B cell (primary cell): Measurements from ENCODE around the gene S100G. TPM values are rescaled to one million over a fixed set of nuclear protein-coding genes. Genes with fewer than 3 reads are reported as not detected.

ENCODE experiments used
- ATAC-seq: fragments of 200-7000 bp; cut with Tn5 transposase; one replicate; pipeline ENCODE4 v1.10.0; 2021; ENCODE audit warnings: low read depth, mild to moderate bottlenecking, moderate number of reproducible peaks, moderate library complexity
- CTCF ChIA-PET: fragments of 350-600 bp; sonication (Branson Sonifier 250); formaldehyde crosslinking; loops from one replicate; lab custom pipeline; 2021; ENCODE audit warnings: antibody characterized with exemption, inconsistent platforms; lab: Charles Lee
- POLR2A ChIA-PET: fragments of 350-600 bp; sonication (Branson Sonifier 250); formaldehyde crosslinking; loops from one replicate; lab custom pipeline; 2021; ENCODE audit warnings: antibody characterized with exemption; lab: Charles Lee
- DNase-seq: peaks from one replicate; pipeline ENCODE4 v3.0.0; 2013
- H2AFZ ChIP-seq: 2 replicates; pipeline ENCODE4 v1.6.1; 2012; ENCODE audit warnings: mild to moderate bottlenecking, low read depth, low read length; ENCODE audit not compliant: insufficient read depth, poor library complexity, severe bottlenecking
- H3K27ac ChIP-seq, 2 donors: 1 replicate in 1 of 2; 2 replicates in 1 of 2; pipeline ENCODE4 v1.5.1; 2012 to 2013; ENCODE audit warnings: low read length in 2 of 2, mild to moderate bottlenecking in 2 of 2, moderate library complexity in 1 of 2
- H3K27me3 ChIP-seq, 4 experiments: fragments of 200-600 bp in 1 of 4; sonication (generic) in 1 of 4; replicated peaks in 1 of 4; 1 replicate in 2 of 4; 2 replicates in 2 of 4; pipeline versions ENCODE4 v1.6.1 to v1.7.0; 2013 to 2016; ENCODE audit warnings: low read length in 3 of 4, mild to moderate bottlenecking in 2 of 4, mixed read lengths in 1 of 4, moderate library complexity in 1 of 4; ENCODE audit not compliant: insufficient read depth in 4 of 4, control insufficient read depth in 3 of 4; ENCODE audit errors: control extremely low read depth in 1 of 4
- H3K36me3 ChIP-seq, 2 experiments: replicated peaks in 1 of 2; 1 replicate in 1 of 2; 2 replicates in 1 of 2; pipeline versions ENCODE4 v1.6.1 to v1.7.1; 2013; ENCODE audit warnings: low read length in 1 of 2; ENCODE audit not compliant: insufficient read depth in 2 of 2, control insufficient read depth in 1 of 2; ENCODE audit errors: control extremely low read depth in 1 of 2, extremely low read depth in 1 of 2
- H3K4me1 ChIP-seq, 2 donors: fragments of 200-600 bp in 1 of 2; sonication (generic) in 1 of 2; 1 replicate in 1 of 2; 2 replicates in 1 of 2; pipeline versions ENCODE4 v1.5.1 to v1.6.1; 2013 to 2017; ENCODE audit warnings: low read length in 2 of 2; ENCODE audit not compliant: control insufficient read depth in 2 of 2, insufficient read depth in 2 of 2
- H3K4me2 ChIP-seq: replicated peaks from 2 replicates; pipeline ENCODE3; 2012; ENCODE audit warnings: mild to moderate bottlenecking, low read depth, low read length; ENCODE audit not compliant: poor library complexity, severe bottlenecking
- H3K4me3 ChIP-seq, 5 experiments: fragments of 200-600 bp in 1 of 5; sonication (generic) in 1 of 5; 1 replicate in 3 of 5; 2 replicates in 2 of 5; pipeline versions ENCODE4 v1.5.1 to v1.7.0; 2011 to 2016; ENCODE audit warnings: low read length in 4 of 5, mild to moderate bottlenecking in 4 of 5, low read depth in 2 of 5, control low read depth in 1 of 5, moderate library complexity in 1 of 5; ENCODE audit not compliant: insufficient read depth in 1 of 5; ENCODE audit errors: control extremely low read depth in 1 of 5, extremely low read depth in 1 of 5
- H3K79me2 ChIP-seq: fragments of 200-600 bp; sonication (generic); one replicate; pipeline ENCODE4 v1.6.0; 2016; ENCODE audit warnings: low read length; ENCODE audit not compliant: control insufficient read depth, insufficient read depth
- H3K9ac ChIP-seq: fragments of 200-600 bp; sonication (generic); 2 replicates; pipeline ENCODE4 v1.6.1; 2017; ENCODE audit warnings: mild to moderate bottlenecking, low read length, moderate library complexity
- H3K9me3 ChIP-seq, 3 donors: one replicate each; pipeline versions ENCODE4 v1.6.1 to v1.7.1; 2013; ENCODE audit warnings: low read length in 2 of 3; ENCODE audit not compliant: control insufficient read depth in 2 of 3, insufficient read depth in 1 of 3; ENCODE audit errors: control extremely low read depth in 1 of 3
- H4K20me1 ChIP-seq: 2 replicates; pipeline ENCODE4 v1.6.0; 2012; ENCODE audit warnings: mild to moderate bottlenecking, low read length; ENCODE audit not compliant: insufficient read depth, control insufficient read depth, poor library complexity, severe bottlenecking
- H3K27ac Mint-ChIP-seq: one replicate; pipeline ENCODE4 v1.8.0; 2021; ENCODE audit warnings: mixed read lengths
- H3K27me3 Mint-ChIP-seq: one replicate; pipeline ENCODE4 v1.8.0; 2021; ENCODE audit warnings: mixed read lengths
- H3K4me1 Mint-ChIP-seq: one replicate; pipeline ENCODE4 v1.8.0; 2021; ENCODE audit warnings: mixed read lengths
- H3K4me3 Mint-ChIP-seq: one replicate; pipeline ENCODE4 v1.8.0; 2021; ENCODE audit warnings: mixed read lengths
- H3K9me3 Mint-ChIP-seq: one replicate; pipeline ENCODE4 v1.8.0; 2022; ENCODE audit warnings: mixed read lengths; ENCODE audit not compliant: insufficient read depth
- EZH2 ChIP-seq: IDR thresholded peaks from 2 replicates; pipeline ENCODE4 v1.6.1; 2012; ENCODE audit warnings: borderline replicate concordance, low read depth, mild to moderate bottlenecking, moderate library complexity, low read length; ENCODE audit not compliant: insufficient read depth, poor library complexity, severe bottlenecking
- WGBS: methylation state at CpG from one replicate; pipeline ENCODE4 v1.1.5; 2013; ENCODE audit warnings: missing lambda C conversion rate; ENCODE audit not compliant: insufficient coverage; 5-methylcytosine and 5-hydroxymethylcytosine counted together
- intact Hi-C: fragments of 100-400 bp; cut with micrococcal nuclease; formaldehyde crosslinking; loops from one replicate; pipeline ENCODE4 v1.10.0; 2022
- polyA plus RNA-seq: library from polyadenylated mRNA; depleted of rRNA; stranded (reverse); fragments of >200 nt; gene quantifications from 2 replicates; pipeline ENCODE4 v1.2.3, GENCODE V29; 2012
- total RNA-seq, 2 donors: library from RNA; stranded (reverse); fragments of 120-200 nt in 1 of 2; gene quantifications; 1 replicate in 1 of 2; 2 replicates in 1 of 2; pipeline versions ENCODE4 v1.2.3 to v1.2.4, GENCODE V29; 2013 to 2022
- TF ChIP-seq, protein P1 (sequence below): fragments of 200-600 bp; IDR thresholded peaks from one replicate; pipeline ENCODE4 v1.8.0; 2022; ENCODE audit warnings: antibody characterized with exemption, mild to moderate bottlenecking

Gene S100G
- total and polyA plus RNA-seq, 2 donors (not counting 1 experiment from before 2014, with no cell fraction given): not detected

DNA sequence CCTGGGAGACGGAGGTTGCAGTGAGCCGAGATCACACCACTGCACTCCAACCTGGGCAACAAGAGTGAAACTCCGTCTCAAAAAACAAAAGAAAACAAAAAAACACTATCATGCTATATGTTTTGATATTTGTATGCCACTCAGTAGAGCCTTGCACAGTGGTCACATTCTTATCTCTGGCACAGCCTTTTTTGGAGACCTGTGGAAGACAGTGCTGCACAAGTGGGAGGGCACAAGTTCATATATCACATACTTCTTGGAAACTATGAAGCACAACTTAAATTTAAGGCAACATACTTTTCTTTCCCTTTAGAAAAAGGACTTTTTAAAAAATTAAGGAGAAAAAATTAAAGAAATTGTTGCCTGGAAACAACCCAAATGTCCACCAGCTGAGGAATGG lies 14.4 kb upstream of the S100G start:
- POLR2A ChIA-PET: no interaction called here
- Histone ChIP-seq H3K27me3 (no peaks in the 10 kb centered on the region), H3K4me1 (no peaks in the 10 kb centered on the region), H3K4me2 (no peak overlapping the region), H4K20me1 (no peaks in the 10 kb centered on the region), H3K4me3 (no peak overlapping the region), H3K9me3 (no peaks in the 10 kb centered on the region), H3K79me2 (no peaks in the 10 kb centered on the region), H2AFZ (no peak overlapping the region), H3K36me3 (no peaks in the 10 kb centered on the region), H3K9ac (no peak overlapping the region), H3K27ac (no peak overlapping the region)
- TF ChIP-seq, protein P1, sequence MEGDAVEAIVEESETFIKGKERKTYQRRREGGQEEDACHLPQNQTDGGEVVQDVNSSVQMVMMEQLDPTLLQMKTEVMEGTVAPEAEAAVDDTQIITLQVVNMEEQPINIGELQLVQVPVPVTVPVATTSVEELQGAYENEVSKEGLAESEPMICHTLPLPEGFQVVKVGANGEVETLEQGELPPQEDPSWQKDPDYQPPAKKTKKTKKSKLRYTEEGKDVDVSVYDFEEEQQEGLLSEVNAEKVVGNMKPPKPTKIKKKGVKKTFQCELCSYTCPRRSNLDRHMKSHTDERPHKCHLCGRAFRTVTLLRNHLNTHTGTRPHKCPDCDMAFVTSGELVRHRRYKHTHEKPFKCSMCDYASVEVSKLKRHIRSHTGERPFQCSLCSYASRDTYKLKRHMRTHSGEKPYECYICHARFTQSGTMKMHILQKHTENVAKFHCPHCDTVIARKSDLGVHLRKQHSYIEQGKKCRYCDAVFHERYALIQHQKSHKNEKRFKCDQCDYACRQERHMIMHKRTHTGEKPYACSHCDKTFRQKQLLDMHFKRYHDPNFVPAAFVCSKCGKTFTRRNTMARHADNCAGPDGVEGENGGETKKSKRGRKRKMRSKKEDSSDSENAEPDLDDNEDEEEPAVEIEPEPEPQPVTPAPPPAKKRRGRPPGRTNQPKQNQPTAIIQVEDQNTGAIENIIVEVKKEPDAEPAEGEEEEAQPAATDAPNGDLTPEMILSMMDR: no peak
- TF ChIP-seq EZH2: no peak
- Mint-ChIP-seq H3K4me1 (no peaks in the 10 kb centered on the region), H3K9me3 (no peaks in the 10 kb centered on the region), H3K27me3 (no peaks in the 10 kb centered on the region), H3K27ac (no peak overlapping the region), H3K4me3 (no peak overlapping the region)
- intact Hi-C loops: no loop called here
- CTCF ChIA-PET: no interaction called here
- ATAC-seq (no peak), DNase-seq (no peak)
- no CpG with 5 or more reads among the region's 3 CpGs for WGBS

DNA sequence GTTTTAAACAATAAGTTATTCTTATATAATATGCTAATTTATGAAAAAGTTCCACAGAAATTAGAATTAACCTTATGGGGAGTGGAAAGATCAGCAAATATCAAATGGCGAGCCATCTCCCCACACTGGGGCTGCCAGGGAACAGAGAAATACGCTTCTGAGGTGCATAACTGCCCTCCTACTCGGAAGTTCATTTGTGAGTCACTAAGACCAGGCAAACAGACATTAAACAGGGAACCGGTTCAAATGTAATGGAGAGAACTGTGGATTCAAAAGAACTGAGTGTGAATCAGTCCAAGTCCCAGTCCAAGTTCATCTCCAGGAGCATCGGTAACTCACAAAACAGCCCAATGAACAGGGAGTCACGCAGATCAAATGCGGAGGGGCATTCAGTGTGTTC lies 11.4 kb upstream of the S100G start:
- Histone ChIP-seq H3K27me3 (no peaks in the 10 kb centered on the region), H3K4me2 (no peak overlapping the region), H2AFZ (no peak overlapping the region), H3K27ac (no peak overlapping the region), H3K4me1 (no peaks in the 10 kb centered on the region), H3K9me3 (no peaks in the 10 kb centered on the region), H3K79me2 (no peaks in the 10 kb centered on the region), H3K36me3 (no peaks in the 10 kb centered on the region), H3K4me3 (no peak overlapping the region), H4K20me1 (no peaks in the 10 kb centered on the region), H3K9ac (no peak overlapping the region)
- ATAC-seq (no peak), DNase-seq (no peak)
- 100% methylated on average over 2 of the region's 7 CpGs for WGBS
- no peak for TF ChIP-seq EZH2
- TF ChIP-seq, protein P1: no peak
- intact Hi-C loops: no loop called here
- H3K4me1 Mint-ChIP-seq: no peaks in the 10 kb centered on the region
- no peak overlapping the region for H3K4me3 Mint-ChIP-seq
- ChIA-PET POLR2A (no interaction called here), CTCF (no interaction called here)
- no peak overlapping the region for H3K27ac Mint-ChIP-seq
- no peaks in the 10 kb centered on the region for H3K9me3 Mint-ChIP-seq
- no peaks in the 10 kb centered on the region for H3K27me3 Mint-ChIP-seq
